Measurements from ENCODE around the gene INS.

Gene INS

DNA sequence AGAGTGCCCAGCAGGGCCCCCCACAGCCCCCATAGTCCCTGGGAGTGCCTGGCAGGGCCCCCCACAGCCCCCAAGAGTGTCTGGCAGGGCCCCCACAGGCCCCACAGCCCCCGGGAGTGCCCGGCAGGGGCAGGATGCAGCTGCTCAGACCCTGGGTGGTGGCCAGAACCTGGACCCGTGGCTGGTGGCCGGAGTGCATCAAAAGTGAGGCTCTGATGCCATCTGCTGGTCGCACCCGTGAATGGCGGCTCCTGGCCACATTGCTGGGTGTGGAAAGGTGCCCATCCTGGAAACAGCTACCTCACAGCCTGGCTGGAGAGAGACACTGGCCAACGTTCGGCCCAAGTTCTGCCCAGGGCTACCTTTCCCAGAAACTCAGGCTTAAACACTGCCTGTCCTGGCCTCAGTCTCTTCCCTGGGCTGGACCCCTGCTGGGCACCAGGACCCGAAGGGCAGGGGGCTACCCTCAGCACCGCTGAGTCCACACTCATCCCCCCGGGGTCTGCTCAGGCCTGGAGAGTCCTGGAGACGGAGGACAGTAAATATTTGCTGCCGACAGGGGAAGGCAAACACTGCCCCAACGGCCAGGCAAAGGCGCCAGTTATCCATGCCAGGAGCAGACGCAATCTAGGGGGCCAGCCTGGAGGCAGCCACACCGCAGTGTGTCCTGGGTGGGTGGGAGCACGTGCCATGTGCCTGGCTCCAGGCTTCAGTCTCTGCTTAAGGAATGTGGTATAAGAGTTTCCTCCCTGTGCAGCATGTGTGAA lies 4.4 kb downstream of the INS start:
- Histone ChIP-seq H3K9me3 (replicated peaks; ENCODE audit: low read length) (no peaks in the 10 kb centered on the region), H3K4me3 (ENCODE audit: low read length) (no peak overlapping the region), H3K27me3 (ENCODE audit: control insufficient read depth, insufficient read depth, low read length) (peaks cover 19% of the 10 kb centered on the region), H3K4me1 (ENCODE audit: control insufficient read depth, insufficient read depth, low read length) (no peaks in the 10 kb centered on the region), H3K9ac (ENCODE audit: low read depth, low read length) (no peak overlapping the region), H3K4me2 (ENCODE audit: low read length) (no peak overlapping the region), H3K36me3 (ENCODE audit: insufficient read depth, low read length) (no peaks in the 10 kb centered on the region)

DNA sequence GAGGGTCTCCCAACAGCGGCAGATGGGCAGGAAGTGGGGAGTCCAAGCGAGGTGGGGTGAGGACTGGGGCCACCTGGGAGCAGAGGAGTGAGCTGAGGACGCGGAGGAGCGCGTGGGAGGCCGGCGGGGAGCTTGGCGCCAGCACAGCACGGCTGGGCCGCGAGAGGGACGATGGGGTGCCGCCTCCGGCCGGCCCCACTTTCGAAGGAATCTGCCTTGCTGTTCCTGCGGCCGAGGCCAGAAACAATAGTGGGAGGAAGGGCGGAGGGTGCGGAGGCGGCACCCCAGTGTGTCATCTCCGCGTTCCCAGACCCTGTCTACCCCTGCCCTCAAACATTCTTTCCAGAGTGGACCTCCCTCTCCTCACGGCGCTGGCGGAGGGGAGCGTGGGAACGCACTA lies 5.5 kb downstream of the INS start:
- Histone ChIP-seq H3K4me1 (ENCODE audit: control insufficient read depth, insufficient read depth, low read length) (no peaks in the 10 kb centered on the region), H3K27me3 (ENCODE audit: control insufficient read depth, insufficient read depth, low read length) (peaks cover 25% of the 10 kb centered on the region), H3K9ac (ENCODE audit: low read depth, low read length) (no peak overlapping the region), H3K9me3 (replicated peaks; ENCODE audit: low read length) (no peaks in the 10 kb centered on the region), H3K4me2 (ENCODE audit: low read length) (no peak overlapping the region), H3K36me3 (ENCODE audit: insufficient read depth, low read length) (no peaks in the 10 kb centered on the region), H3K4me3 (ENCODE audit: low read length) (no peak overlapping the region)

DNA sequence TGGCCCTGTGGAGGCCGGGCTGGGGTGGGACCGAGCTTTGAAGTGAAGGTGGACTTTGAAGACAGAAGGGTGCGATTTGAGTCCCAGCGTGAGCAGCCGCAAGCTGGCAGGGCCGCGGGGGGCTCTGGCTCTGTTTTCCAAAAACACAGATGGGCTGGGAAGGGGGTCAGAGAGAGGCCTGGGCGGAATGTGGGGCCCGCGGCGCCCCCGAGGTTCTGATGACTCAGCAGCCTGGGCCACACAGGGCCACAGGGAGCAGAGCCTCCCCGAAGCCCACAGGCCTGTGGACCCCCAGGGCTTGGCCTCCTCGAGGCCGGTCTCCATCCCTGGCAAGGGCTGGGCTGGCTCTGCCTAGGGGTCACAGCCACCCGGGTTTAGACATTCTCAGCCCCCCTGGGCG lies 6.1 kb downstream of the INS start:
- Histone ChIP-seq H3K27me3 (ENCODE audit: control insufficient read depth, insufficient read depth, low read length) (peaks cover 22% of the 10 kb centered on the region), H3K4me1 (ENCODE audit: control insufficient read depth, insufficient read depth, low read length) (peaks cover 5% of the 10 kb centered on the region), H3K4me3 (ENCODE audit: low read length) (no peak overlapping the region), H3K9me3 (replicated peaks; ENCODE audit: low read length) (no peaks in the 10 kb centered on the region), H3K9ac (ENCODE audit: low read depth, low read length) (no peak overlapping the region), H3K4me2 (ENCODE audit: low read length) (no peak overlapping the region), H3K36me3 (ENCODE audit: insufficient read depth, low read length) (no peaks in the 10 kb centered on the region)

- H3K4me1 ChIP-seq (ENCODE audit: control insufficient read depth, insufficient read depth, low read length), result peaks cover 12% of the 10 kb centered on the region
These were observed 6.8 kb downstream of the INS start for GRCh38 chr11:2154195-2154585.

DNA sequence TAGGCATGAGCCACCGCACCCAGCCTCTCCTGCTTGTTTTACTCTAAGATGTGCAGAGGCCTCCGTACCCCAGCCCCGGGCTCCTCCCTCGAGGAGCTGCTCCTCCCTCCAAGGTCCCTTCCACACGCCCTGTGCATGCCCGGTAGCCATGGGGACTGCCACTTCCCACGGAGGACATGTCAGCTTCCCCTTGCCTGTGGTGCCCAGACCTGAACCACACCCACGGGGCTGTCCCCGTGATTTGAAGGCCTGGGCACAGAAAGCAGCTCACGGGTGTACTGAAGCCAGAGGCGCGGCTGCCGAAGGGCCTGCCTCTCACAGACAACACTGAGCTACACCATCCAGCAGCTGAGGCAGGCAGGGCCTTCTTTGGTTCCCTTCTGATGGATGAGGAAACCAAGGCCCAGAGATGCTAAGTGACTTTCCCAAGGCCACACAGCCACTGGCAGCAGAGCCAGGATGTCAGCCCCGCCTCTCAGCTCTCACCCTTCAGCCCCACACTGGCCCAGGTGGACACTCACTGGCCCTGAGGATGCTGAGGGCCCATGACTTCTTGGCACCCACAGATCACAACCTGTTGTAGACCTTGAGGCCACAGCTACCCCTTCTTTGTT lies 7.3 kb downstream of the INS start:
- H3K27me3 ChIP-seq (ENCODE audit: control insufficient read depth, insufficient read depth, low read length), result peaks cover 33% of the 10 kb centered on the region
- H3K4me1 ChIP-seq (ENCODE audit: control insufficient read depth, insufficient read depth, low read length), result peaks cover 17% of the 10 kb centered on the region
- H3K9me3 ChIP-seq (replicated peaks; ENCODE audit: low read length), result no peaks in the 10 kb centered on the region
- H3K36me3 ChIP-seq (ENCODE audit: insufficient read depth, low read length), result no peaks in the 10 kb centered on the region
- H3K4me2 ChIP-seq (ENCODE audit: low read length), result no peak overlapping the region
- no peak overlapping the region for H3K9ac ChIP-seq (ENCODE audit: low read depth, low read length)
- H3K4me3 ChIP-seq (ENCODE audit: low read length), result no peak overlapping the region

More at GRCh38 chr11:2154195-2154585, 6.8 kb downstream of the INS start:
- no peak overlapping the region for H3K4me2 ChIP-seq (ENCODE audit: low read length)
- H3K27me3 ChIP-seq (ENCODE audit: control insufficient read depth, insufficient read depth, low read length), result peaks cover 27% of the 10 kb centered on the region
- H3K36me3 ChIP-seq (ENCODE audit: insufficient read depth, low read length), result no peaks in the 10 kb centered on the region
- no peaks in the 10 kb centered on the region for H3K9me3 ChIP-seq (replicated peaks; ENCODE audit: low read length)
- H3K4me3 ChIP-seq (ENCODE audit: low read length), result no peak overlapping the region
- H3K9ac ChIP-seq (ENCODE audit: low read depth, low read length), result no peak overlapping the region

DNA sequence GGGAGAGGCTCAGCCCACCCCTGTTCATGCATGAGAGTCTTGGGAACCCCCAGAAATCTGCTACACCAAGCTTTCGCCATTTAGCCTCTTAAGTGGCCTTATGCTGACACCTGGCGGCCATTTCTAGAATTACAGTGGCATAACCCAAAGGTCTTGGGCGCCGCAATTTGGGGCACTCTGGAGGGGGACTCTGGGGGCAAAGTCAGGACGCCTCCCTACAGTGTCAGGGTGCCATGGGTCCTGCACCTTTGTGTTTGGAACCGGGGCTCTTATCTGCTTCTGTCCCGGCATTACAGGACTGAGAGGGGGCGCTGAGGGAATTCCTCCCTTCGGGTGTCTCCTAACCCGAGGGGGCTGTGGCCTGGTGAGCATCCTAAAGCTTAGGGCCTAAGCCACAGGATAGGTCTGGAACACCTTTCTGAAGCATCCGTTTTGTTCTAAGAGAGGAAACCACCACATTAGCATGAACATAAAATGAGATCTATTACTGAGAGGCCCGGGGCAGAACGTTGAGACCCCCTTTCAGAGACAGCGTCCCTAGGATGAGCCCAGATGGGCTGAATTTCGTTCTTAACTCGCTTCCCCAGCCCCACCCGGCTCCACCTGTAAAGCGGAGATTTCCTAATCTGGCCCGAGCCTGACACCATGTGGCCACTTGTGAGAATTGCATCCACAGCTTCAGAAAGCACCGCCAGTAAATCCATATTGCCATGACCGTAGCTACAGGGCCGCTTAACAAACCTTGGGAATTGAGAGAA lies 9.3 kb downstream of the INS start:
- Histone ChIP-seq H3K9ac (ENCODE audit: low read depth, low read length) (no peak overlapping the region), H3K4me1 (ENCODE audit: control insufficient read depth, insufficient read depth, low read length) (peaks cover 17% of the 10 kb centered on the region), H3K4me3 (ENCODE audit: low read length) (no peak overlapping the region), H3K27me3 (ENCODE audit: control insufficient read depth, insufficient read depth, low read length) (peaks cover 34% of the 10 kb centered on the region), H3K4me2 (ENCODE audit: low read length) (no peak overlapping the region), H3K36me3 (ENCODE audit: insufficient read depth, low read length) (no peaks in the 10 kb centered on the region), H3K9me3 (replicated peaks; ENCODE audit: low read length) (no peaks in the 10 kb centered on the region)

DNA sequence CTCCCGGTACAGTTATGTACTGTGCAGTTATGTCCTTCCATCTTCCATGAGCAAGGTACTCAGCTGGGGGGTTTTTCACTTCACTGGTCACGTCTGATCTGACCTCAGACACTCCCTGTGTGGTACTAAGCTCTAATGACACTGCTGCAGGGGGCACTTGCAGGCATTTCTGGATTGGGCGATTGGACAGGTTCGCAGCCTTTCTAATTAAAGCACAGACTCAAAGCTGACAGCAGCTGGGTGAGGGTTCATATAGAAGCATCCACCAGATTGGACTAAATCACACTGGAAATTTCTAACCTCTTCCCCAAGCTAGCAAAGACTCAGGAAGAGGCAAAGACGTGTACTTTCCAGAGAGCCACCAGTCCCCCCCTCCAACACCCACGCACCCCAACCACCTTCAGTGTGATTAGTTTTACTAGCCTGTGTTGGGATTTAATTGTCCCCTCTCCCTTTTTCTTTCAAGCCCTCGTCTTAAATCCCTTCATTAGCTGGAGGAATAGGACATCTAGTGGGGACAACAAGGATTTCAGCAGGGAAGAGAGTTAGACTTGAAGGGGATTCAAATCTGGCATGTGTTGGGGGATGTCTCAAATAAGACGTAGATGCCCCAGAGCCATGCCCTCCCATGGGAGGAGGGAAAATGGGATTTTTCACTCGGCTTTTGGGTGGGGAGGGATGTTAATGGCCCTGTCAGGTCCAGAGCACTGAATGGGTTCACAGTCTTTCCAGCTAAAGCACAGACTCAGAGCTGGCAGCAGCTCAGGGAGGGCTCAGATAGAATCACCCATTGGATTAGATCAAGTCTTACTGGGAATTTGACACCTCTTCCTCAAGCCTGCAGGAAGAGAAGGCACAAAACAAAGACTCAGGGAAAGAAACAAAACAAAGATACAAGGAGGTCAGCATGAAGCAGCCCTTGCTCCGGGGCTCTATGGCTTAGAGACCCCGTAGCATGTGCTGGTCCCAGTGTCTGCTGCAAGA lies 10.9 kb downstream of the INS start:
- H3K4me3 ChIP-seq (ENCODE audit: low read length), result no peak overlapping the region
- peaks cover 49% of the 10 kb centered on the region for H3K27me3 ChIP-seq (ENCODE audit: control insufficient read depth, insufficient read depth, low read length)
- no peak overlapping the region for H3K4me2 ChIP-seq (ENCODE audit: low read length)
- no peak overlapping the region for H3K9ac ChIP-seq (ENCODE audit: low read depth, low read length)
- H3K36me3 ChIP-seq (ENCODE audit: insufficient read depth, low read length), result no peaks in the 10 kb centered on the region
- H3K4me1 ChIP-seq (ENCODE audit: control insufficient read depth, insufficient read depth, low read length), result peaks cover 17% of the 10 kb centered on the region
- no peaks in the 10 kb centered on the region for H3K9me3 ChIP-seq (replicated peaks; ENCODE audit: low read length)

- peaks cover 18% of the 10 kb centered on the region for H3K4me1 ChIP-seq (ENCODE audit: control insufficient read depth, insufficient read depth, low read length)
- no peak overlapping the region for H3K4me3 ChIP-seq (ENCODE audit: low read length)
- peaks cover 55% of the 10 kb centered on the region for H3K27me3 ChIP-seq (ENCODE audit: control insufficient read depth, insufficient read depth, low read length)
These were observed 11.5 kb downstream of the INS start for GRCh38 chr11:2149460-2149859.

DNA sequence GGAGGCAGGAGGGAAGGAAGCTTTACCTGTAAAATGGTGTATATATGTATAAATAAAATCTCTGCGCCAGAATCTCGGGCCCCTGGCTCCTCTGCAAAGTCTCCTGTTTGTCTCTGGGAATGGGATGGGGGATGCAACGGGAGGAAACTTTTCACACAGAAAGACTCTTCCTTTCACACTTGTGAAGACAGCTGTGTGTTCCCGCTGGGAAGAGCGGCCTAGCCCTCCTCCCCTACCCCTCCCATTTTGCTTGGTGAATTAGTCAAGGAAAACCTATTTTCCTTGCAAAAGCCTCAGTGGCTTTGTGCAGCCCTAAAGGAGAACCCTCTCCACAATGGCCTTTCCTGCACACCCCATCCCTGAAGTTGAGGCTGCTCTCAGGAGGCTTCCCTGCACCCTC lies 12.4 kb downstream of the INS start:
- peaks cover 26% of the 10 kb centered on the region for H3K4me1 ChIP-seq (ENCODE audit: control insufficient read depth, insufficient read depth, low read length)
- H3K9ac ChIP-seq (ENCODE audit: low read depth, low read length), result no peak overlapping the region
- no peak overlapping the region for H3K4me2 ChIP-seq (ENCODE audit: low read length)
- H3K27me3 ChIP-seq (ENCODE audit: control insufficient read depth, insufficient read depth, low read length), result peaks cover 64% of the 10 kb centered on the region
- no peak overlapping the region for H3K4me3 ChIP-seq (ENCODE audit: low read length)
- H3K36me3 ChIP-seq (ENCODE audit: insufficient read depth, low read length), result no peaks in the 10 kb centered on the region
- no peaks in the 10 kb centered on the region for H3K9me3 ChIP-seq (replicated peaks; ENCODE audit: low read length)

More at GRCh38 chr11:2149460-2149859, 11.5 kb downstream of the INS start:
- Histone ChIP-seq H3K9me3 (replicated peaks; ENCODE audit: low read length) (no peaks in the 10 kb centered on the region), H3K9ac (ENCODE audit: low read depth, low read length) (no peak overlapping the region), H3K4me2 (ENCODE audit: low read length) (no peak overlapping the region), H3K36me3 (ENCODE audit: insufficient read depth, low read length) (no peaks in the 10 kb centered on the region)

- Histone ChIP-seq H3K4me3 (ENCODE audit: low read length) (no peak overlapping the region), H3K27me3 (ENCODE audit: control insufficient read depth, insufficient read depth, low read length) (peaks cover 64% of the 10 kb centered on the region), H3K4me2 (ENCODE audit: low read length) (no peak overlapping the region), H3K9me3 (replicated peaks; ENCODE audit: low read length) (no peaks in the 10 kb centered on the region), H3K9ac (ENCODE audit: low read depth, low read length) (no peak overlapping the region), H3K4me1 (ENCODE audit: control insufficient read depth, insufficient read depth, low read length) (peaks cover 37% of the 10 kb centered on the region), H3K36me3 (ENCODE audit: insufficient read depth, low read length) (no peaks in the 10 kb centered on the region)
These were observed 13.6 kb downstream of the INS start for GRCh38 chr11:2147391-2147790.

DNA sequence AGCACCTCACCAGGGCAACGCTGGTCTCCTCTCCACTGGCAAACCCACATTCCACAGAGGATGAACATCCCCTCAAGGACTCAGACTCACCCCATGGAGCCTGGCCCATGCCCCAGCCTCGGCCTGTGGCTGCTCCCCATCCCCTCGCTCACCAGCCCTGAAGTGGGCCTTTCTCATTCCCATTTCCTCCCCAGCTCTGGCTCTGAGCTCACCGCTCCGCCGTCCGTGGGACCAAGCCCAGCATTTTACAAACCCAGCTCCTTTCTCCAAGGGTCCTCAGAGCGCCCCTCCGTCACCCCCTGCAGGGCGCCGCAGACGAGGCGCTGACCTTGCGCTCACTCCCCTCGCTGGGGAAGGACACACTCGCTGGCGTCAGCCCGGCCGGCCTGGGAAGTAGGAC lies 15.0 kb downstream of the INS start:
- Histone ChIP-seq H3K9ac (ENCODE audit: low read depth, low read length) (no peak overlapping the region), H3K27me3 (ENCODE audit: control insufficient read depth, insufficient read depth, low read length) (peaks cover 70% of the 10 kb centered on the region), H3K4me1 (ENCODE audit: control insufficient read depth, insufficient read depth, low read length) (peaks cover 44% of the 10 kb centered on the region), H3K36me3 (ENCODE audit: insufficient read depth, low read length) (no peaks in the 10 kb centered on the region), H3K4me2 (ENCODE audit: low read length) (no peak overlapping the region), H3K9me3 (replicated peaks; ENCODE audit: low read length) (no peaks in the 10 kb centered on the region), H3K4me3 (ENCODE audit: low read length) (no peak overlapping the region)
